ENCODE results near the gene NCSTN.

Gene NCSTN

GRCh38 chr1:160407839-160408801, 64.9 kb downstream of the NCSTN start:
- DNase-seq = no peak

All from cortex of kidney (tissue), 1 donor.